Dermis blood vessel endothelial cell (primary cell): ENCODE measurements around the gene PRADC1. TPM values are rescaled to one million over a fixed set of nuclear protein-coding genes. Genes with fewer than 3 reads are reported as not detected.
"Not testable (repeated sequence)": the region's sequence is repeated elsewhere in the genome, so short reads cannot be mapped to it uniquely, and the experiment has no call there.

Source experiments
- DNase-seq: peaks from one replicate; pipeline ENCODE4 v3.0.0; 2010
- total RNA-seq: library from RNA; depleted of rRNA; stranded (reverse); fragments of >200 nt; gene quantifications from 2 replicates; pipeline ENCODE4 v1.2.3, GENCODE V29; 2014

PRADC1 gene
- 19.8 and 29.4 TPM in 2 replicates for total RNA-seq

DNA sequence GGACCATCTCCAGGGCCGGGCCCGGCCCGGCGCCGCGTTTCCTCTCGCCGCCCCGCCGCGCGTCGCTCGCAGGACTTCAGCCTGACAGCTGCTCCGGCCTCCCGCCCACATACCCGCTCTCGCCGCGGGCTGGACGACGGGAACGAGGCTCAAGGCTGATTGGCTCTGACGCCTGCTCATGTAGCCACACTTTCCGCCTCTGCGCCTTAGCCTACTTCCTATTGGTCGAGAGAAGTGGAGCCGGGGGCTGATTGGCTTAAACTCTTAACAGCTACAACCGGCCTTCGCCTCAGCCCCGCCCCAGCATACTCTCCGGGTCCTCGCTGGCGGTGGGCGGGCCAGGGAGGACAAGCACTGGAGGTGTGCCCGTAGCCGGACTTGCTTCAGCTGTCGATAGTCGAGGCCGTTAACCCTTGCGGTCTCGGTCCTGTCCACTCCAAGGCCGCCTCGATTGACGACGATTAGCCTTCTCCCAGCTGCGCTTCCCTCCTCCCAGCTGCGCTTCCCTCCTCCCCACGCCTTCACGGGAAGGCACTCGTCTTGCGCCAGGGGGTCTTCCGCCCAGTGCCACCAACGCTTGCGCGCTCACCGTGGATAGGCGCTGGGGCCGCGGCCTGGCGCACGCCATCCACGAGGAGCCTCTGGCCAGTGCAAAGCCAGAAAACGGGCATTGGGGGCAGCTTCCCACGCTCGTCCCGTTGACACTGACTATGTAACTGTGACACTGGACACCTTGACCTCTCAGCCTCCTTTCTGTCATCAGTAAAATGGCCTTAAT, at the start of gene PRADC1:
TSS of gene PRADC1 (minus strand) at position 86 of the 778 bp plus-strand sequence. CDS start at position 7, 79 bp downstream.
- DNase-seq: peak; percentile 100

DNA sequence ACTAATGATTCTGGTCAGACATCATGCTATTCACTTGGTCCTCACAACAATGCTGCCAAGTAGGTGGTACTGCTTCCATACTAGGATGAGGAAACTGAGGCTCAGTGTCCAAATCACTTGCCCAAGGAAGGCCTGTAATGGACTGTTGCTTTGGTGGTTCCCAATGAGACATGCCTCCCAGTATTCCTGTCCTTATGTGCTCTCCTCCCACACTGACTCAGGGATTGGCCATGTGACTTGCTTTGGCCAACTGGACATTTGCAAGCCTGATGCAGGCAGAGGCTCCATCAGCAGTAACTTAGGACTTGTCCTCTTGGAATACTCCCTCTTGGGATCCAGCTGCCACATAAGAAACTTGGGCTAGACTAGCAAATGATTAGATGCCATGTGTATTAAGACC, 48.2 kb upstream of the PRADC1 start:
- no peak for DNase-seq

DNA sequence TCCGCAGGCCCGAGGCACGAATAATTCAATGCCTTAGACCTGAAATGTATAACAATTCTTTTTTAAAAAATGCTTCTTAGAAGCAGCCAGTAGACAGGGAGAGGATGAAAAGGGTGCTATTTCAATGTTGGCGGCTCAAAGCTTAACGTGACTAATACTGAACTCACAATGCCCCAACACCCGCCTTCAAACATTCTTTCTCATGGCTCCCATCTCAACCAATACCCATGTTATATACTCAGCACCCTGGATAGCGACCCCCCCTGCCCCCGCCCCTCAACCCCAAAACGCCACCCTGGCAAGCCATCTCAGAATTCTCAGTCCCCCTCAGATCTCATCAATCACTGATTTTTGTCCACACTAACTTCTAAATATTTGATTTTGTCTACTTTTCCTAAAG, 46.8 kb upstream of the PRADC1 start:
- DNase-seq: no peak

DNA sequence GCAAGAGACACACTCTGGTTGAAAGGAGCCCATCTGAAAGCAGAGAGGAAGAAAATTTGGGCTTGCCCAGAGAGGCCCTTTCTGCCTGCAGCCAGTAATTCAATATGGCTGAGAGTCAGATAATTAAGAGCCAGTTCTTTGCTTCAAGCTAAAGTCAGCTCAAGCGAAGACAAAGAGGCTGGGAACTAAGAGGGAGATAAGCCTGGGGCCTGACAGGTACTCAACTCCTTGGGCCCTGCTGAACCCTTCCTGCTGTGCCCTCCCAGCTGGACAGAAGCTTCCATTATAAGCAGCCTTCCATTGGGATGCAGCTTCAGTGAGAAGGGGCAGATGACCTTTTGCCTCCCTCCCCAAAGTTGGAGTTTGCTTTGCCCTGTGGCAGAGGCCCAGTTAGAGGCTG, 39.2 kb upstream of the PRADC1 start:
- DNase-seq: no peak

DNA sequence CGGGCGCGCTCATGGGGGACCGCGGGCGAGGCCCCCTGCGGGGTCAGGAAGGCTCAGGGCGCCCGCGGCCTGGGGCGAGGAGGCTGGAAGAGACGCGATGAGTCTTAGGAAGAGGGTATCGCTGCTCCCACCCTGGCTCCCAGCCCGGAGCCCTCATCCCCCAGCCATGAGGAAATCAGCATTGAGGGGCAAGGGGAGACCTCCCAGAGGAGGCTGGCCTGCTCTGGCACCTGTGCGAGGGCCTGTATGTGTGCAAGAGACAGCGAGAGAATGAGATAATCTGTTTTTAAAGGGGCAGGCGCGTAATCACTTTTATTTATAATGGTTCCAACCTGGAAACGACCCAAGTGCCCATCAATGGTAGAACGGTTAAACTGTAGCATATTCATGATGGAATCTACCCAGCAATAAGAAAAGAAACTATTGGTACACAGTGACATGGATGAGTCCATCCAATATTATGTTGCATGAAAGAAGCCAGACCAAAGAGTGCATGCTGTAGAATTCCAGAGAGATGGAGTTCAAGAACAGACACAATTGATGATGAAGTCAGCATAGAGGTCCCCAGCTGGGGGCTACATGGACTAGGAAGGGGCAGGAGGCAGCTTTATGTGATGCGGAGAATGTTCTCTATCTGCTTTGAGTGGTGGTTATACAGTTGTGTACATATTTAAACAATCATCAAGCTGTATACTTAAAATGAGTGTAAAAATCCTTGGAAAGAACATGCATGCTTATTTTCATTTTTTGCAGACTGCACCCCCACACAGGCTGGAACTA, 36.8 kb upstream of the PRADC1 start:
- DNase-seq: no peak

DNA sequence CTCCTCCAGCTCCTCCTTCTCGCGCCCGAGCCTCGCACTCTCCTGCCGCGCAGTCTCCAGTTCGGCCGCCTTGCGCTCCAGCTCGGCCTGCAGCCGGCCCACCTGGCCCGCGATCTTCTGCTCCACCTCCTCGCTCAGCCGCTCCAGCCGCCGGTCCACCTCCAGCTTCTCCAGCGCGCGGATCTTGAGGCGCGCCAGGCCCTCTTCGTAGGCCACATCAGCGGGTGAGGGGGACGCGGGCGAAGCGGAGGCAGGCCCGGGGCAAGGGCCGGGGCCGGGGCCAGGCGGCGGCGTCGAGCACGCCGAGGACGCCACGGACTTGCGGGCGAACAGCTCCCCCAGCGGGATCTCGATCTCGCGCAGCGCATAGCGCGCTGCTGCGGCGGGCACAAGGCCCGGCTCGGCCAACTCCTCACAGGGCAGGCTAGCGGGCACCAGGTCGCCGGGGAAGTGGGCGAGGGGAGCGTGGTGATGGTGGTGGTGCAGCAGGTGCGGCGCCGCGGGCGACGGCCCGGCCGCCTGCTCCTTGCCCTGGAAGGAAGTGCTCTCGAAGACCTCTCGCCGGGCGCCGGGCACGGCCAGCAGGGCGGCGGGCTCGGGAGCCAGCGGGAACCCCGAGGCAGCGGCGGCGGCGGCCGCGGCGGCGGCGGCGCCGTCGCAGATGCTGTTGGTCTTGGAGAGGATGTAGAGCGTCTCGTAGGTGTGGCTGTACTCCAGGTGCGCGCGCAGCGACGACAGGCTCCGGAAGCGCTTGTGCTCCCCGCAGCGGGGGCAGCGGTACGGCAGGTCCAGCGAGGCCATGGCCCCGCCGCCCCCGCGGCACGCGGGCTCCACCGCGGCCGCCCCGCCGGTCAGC, 36.0 kb upstream of the PRADC1 start:
- peak; percentile 33 for DNase-seq

DNA sequence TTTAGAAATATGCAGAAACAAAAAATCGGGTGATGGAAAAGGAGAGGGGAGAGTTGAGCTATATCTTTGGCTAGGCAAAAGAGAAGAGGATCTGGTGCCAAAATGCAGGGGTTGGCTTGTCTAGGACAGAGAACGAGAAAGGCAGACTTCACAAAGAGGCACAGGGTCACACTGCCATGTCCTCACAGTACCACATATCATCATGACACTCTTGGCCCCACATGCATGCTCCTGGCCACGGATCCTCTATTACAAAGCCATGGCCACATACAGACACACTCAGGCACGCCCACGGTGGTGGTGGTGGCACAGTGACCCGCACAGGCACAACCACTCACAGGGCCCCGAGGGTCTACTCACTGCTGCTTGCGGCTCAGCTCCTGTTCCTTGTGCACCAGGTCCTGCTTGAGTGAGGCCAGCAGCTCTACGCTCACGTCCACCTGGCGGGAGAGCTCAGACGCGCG, 35.4 kb upstream of the PRADC1 start:
- no peak for DNase-seq

DNA sequence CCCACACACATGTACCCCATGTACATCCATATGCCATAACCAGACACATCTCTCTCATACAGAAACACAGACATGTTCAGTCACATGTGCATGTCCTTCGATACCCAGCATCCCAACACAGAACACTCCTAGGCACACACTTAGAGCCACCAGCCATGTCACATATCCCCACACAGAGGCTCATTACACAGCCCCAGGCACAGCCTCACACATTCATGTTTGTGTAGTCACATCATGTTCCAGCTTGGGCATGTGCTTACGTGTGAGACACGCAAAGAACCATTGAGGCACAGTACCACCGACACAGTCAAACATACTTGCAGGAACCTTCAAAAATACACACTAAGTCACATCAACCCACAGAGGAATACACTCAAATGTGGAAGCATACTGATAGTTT, 34.0 kb upstream of the PRADC1 start:
- DNase-seq: no peak

DNA sequence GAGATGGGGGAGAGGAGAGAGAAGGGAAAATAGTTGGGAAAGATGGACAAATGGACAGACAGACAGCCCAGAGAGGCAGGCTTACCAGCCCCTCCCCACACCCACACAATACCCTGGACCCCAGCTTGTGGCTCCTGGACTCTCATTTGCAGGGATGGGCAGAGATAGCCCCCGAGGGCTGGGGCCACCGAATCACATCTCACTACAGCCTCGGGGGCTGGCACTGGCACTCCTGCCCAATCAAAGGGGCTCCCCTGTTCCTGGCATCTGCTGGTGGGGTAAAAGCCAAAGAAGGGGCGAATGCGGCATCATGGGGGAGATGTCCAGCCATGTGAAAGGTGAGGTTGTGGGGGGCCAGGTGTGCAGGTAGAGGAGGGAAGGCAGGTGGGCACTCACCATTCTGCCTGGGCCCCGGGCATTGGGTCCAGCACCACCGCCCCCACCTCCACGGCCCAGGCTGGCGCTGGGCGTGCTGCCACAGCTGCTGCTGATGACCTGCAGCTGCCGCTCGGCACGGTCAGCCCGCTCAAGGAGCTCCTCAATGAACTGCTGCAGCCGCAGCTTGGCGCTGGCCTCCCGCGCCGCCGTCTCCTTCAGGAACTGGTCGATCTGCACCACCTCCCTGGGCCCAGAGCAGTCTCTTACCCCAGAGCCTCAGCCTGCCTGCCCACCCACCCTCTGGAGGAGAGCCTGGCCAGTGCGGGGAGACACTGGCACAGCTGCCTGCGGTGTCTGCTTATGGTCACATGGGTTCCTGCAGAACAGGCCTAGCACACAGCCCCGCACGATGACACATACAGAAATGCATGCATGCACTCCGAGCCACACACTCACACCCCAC, 33.2 kb upstream of the PRADC1 start:
- no peak for DNase-seq

DNA sequence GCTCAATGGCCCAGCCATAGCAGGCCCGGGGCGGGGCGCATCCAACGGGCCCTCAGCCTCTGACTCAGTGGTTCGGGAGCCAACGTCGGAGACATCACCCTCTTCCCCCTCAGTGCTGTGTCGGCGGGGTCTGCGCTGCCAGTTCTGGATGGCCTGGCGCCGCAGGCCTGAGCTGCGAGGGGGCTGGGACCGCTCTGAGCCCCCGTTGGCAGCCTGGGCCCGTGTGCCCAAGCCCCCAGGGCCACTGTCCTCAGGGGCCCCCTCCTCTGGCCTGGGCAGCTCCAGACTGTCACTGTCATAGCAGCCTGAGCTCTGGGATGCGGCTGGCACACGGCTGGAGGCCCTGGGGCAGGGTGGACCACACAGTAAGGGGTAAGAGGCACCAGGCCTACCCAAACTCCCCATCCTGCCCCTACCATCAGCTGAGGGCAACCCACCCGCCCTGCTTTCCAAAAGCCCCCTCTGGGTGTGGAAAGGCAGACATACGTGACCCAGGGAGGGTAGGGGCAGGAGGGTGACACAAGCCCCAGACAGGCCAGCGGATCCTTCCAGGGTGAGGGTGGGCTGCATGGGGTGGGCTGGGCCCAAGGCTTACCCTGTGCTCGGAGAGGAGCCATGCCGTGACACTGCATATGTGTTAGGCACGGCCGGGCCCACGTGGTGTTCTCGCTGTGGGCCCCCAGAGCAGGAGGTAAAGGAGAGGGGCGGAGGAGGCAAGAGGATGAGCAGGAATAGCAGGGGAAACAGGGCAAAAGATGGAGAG, 32.4 kb upstream of the PRADC1 start:
- DNase-seq: no peak

DNA sequence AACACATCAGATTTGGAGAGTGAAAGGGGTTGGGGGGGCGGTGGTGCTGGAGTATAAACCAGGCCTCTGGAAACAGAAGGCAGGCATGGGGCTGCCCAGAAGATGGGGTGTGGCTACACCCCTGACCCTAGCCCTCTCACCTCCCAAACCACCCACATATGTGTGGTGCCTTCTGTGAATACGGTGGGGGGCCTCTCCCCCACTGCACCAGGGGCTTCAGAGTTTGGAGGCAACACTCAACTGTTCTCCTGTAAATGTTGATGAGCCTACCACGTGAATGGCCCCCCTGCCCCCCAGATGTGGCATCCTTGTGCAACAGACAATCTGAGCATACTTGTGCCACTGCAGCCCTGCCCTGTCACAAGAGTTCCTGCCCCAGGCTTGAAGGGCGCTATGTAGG, 31.7 kb upstream of the PRADC1 start:
- no peak for DNase-seq

DNA sequence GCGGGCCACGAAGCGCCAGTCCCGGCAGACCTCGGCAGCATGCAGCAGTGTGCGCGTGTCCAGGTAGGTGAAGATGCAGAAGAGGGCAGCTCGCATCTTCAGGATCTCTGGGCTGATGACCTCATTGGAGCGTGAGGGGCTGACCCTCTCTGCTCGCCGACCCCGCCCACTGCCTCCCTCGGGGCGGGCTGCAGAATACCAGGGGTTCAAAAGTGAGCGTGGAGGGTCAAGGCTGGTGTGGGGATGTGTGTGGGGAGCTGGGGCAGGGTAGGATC, 31.2 kb upstream of the PRADC1 start:
- DNase-seq: no peak

DNA sequence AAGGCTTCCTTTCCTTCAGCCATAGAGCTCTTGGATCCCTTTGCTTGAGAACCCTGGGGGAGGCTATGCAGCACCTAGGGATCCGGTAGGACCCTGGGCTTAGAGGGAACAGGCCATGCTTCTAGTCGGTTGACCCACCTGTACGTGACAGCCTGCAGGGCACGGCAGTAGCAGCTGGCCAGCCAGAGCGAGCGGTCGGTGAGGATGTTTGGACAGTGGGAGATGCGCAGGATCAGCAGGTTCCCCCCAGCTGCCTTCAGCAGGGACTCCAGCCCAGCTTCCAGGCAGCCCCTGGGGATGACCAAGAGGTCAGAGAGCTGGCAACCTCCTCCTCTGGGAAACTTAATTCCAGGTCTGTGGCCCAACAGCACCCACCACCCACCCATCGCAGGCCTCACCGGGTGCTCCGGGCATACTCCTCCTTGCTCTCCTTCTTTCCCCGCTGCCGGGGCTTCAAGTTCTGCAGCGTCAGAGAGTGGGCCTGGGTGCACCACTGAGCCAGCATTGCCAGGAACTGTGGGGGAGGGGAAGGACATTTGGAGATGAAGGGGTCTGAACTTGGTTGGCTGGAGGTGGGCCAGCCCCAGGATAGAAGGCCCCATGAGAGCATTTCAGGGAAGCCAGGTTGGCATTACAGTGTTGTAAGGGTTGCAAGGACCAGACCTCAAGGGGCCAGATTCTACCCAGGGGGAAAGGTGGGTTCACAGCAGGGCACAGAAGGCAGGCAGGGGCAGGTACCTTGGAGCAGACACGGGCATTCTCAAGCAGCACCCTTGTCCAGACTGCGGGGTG, 30.7 kb upstream of the PRADC1 start:
- no peak for DNase-seq

DNA sequence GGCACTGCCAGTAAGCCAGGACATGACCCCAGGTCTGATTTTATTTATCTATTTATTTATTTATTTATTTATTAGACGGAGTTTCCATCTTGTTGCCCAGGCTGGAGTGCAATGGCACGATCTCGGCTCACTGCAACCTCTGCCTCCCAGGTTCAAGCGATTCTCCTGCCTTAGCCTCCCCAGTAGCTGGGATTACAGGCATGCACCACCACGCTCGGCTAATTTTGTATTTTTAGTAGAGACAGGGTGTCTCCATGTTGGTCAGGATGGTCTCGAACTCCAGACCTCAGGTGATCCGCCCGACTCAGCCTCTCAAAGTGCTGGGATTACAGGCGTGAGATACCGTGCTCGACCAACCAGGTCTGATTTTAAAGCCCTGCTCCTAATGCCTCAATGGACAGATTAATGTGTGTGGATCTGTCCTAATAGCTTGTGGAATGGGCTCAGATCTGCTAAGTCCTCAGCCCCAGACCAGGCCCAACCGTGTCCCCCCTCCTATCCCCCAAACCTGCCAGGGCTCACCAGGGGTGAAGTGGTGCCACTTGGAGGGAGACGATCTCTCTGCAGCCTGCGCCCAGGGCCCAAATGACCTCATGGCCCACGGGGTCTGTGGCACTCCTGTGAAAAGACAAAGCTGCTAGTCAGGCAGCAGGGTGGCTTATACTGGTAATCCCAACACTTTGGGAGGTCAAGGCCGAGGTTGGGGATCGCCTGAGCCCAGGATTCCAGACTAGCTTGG, 29.8 kb upstream of the PRADC1 start:
- DNase-seq: not testable (repeated sequence)

DNA sequence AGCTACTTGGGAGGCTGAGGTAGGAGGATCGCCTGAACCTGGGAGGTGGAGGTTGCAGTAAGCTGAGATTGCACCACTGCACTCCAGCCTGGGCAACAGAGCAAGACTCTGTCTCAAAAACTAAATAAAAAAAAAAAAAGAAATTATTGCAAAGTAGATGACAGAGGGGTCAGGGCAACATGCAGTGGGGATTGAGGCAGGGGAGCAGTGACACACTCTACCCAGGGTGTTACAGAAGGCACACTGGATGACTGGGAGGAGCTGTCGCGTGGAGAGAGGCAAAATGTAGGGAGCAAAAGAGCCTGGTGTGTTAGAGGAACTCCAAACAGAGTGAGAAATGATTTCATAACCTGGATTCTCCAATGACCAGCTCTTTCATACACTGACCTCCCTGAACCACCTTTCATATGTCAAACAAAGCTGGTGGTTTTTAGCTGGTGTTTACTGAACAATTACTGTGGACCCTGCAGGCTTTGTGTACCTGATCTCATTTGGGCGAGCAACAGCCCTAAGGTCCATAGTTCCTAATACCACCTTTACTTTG, 29.1 kb upstream of the PRADC1 start:
- DNase-seq: no peak

DNA sequence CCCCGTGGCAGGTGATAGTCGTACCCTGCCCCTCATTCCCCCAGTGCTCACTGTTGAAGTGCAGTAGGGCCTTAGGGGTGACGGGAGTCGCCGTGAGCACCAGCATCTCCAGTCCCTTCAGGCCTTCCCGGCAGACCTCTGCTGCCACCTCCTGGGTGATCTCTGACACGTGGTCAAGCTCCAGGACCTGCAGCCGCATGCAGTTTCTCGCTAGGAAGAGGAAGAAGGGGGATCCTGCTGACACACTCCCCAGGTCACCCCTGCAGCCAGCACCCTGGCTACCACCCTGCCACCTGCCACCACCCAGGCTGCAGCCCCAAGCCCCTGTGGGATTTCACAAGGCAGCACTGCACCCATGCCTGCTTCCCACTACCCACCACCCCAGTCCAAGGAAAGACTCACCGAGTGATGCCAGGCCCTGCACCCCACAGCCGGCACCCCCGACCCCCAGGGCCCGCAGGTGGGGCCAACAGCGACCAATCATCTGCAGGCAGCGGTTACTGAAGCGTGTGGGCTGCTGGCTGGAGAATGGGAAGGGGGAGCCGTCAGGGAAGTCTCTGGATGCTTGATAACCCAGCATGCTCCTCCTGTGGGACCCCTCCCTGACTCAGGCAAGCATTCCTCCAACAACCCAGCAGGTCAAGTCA, 27.4 kb upstream of the PRADC1 start:
- peak; percentile 84 for DNase-seq

DNA sequence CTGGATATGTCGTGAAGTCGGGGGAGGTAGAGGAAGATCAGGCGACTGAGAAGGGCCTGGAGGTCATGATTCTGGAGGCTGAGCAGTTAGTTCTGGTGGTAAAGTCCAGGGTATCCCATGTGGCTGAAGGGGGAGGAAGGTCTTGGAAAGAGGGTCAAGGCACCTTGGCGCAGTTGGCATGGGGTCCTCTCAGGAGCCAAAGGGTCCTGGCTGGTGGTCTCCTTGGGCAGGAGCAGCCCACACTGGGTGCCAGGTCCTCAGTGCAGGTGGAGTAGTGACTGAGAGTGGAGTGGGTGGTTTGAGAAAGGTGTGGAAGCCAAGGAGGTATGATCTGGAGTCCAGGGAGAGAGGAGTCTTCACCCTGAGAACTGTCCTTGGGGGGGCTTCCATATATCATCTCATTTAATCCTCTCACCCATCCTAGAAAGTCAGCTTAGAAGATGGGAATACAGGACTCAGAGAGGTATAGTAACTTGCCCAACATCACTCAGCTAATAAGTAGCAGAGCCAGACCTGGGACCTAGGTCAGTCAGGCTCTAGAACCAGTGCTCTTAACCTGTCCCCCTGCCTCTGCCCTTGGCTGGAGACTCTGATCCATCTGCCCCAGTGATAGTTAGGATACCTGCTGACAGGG, 26.8 kb upstream of the PRADC1 start:
- DNase-seq: no peak

DNA sequence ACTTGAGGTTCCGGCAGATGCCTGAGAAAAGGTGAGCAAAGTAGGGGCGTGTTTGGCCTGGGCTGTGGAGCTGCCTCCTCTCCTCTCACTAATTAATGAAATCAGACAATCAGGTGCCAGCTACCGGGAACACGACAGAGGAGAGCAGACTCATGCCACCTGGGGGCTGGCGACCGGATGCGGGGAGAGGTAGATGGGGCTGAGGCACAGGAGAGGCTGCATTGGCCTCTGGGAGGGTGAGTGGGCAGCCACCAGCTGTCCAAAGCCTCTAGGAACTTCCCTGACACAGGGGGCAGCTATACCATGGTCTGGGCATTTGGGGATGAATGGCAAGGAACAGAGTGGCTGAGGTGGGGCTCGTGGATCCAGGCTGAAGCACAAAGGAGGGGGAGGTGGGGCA, 26.2 kb upstream of the PRADC1 start:
- DNase-seq: no peak

DNA sequence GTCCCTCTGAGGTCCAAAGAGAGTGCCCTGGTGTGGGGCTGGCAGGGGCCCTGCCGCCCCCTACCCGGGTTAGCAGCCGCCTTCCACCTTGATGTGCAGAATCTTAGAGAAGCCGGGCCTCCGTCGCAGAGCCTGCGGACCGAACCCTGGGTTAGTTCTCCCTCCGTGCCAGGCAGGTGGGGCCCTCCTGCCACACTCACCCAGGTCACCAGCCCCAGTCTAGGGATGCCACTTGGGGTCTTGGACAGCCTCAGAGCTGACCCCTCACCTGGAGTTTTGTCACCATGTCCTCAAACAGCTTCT, 25.8 kb upstream of the PRADC1 start:
- DNase-seq: no peak
